Activated CD4-positive, alpha-beta T cell treated with anti-CD3 and anti-CD28 coated beads, Interleukin-2, amount 50 U/mL, for 48 hours (primary cell): Measurements from ENCODE around the gene RASSF6.
A peak's percentile ranks its signal among the peaks of the same experiment; 100 is the strongest.
"Not testable (repeated sequence)": the region's sequence is repeated elsewhere in the genome, so short reads cannot be mapped to it uniquely, and the experiment has no call there.

Experiments
- DNase-seq, 2 experiments: peaks; one replicate each; pipeline ENCODE4 v3.0.0-alpha.2; 2020

RASSF6 gene

GRCh38 chr4:73575660-73576059, 44.6 kb downstream of the RASSF6 start:
- DNase-seq = no peak

GRCh38 chr4:73573794-73574528, 46.3 kb downstream of the RASSF6 start:
- DNase-seq = peak; percentile 6 to 18

GRCh38 chr4:73550865-73551264, 69.4 kb downstream of the RASSF6 start:
- DNase-seq = not testable (repeated sequence)

GRCh38 chr4:73544620-73545019, 75.6 kb downstream of the RASSF6 start:
- no peak for DNase-seq

- no peak for DNase-seq
Measured at GRCh38 chr4:73541251-73541650, 79.0 kb downstream of the RASSF6 start.

- no peak for DNase-seq
Measured at GRCh38 chr4:73540826-73541225, 79.4 kb downstream of the RASSF6 start.

- no peak for DNase-seq
Measured at GRCh38 chr4:73539386-73539785, 80.8 kb downstream of the RASSF6 start.

- DNase-seq = no peak
Measured at GRCh38 chr4:73538162-73538561, 82.1 kb downstream of the RASSF6 start.

GRCh38 chr4:73533515-73534422, 86.5 kb downstream of the RASSF6 start:
- DNase-seq = no peak

- no peak for DNase-seq
Measured at GRCh38 chr4:73528171-73528570, 92.1 kb downstream of the RASSF6 start.

GRCh38 chr4:73527196-73527595, 93.0 kb downstream of the RASSF6 start:
- no peak for DNase-seq

GRCh38 chr4:73525611-73526010, 94.6 kb downstream of the RASSF6 start:
- DNase-seq = no peak

GRCh38 chr4:73523126-73523525, 97.1 kb downstream of the RASSF6 start:
- no peak for DNase-seq
